Keratinocyte (primary cell): Measurements from ENCODE around the gene GTF3C4. TPM values are rescaled to one million over a fixed set of nuclear protein-coding genes. Genes with fewer than 3 reads are reported as not detected.

Source experiments
- DNase-seq: peaks from one replicate; pipeline ENCODE4 v3.0.0-alpha.2; 2011; ENCODE audit warnings: low read depth, missing footprints, low spot score
- FAIRE-seq: peaks from 2 replicates; lab custom pipeline; 2011; peaks lifted over from hg19 to GRCh38; lab: Jason Lieb, UNC
- H2AFZ ChIP-seq: 2 replicates; pipeline ENCODE4 v1.6.0; 2012; ENCODE audit warnings: low read length, control low read depth, inconsistent platforms; ENCODE audit not compliant: control insufficient read depth
- H3K27ac ChIP-seq: 2 replicates; pipeline ENCODE4 v1.5.1; 2011; ENCODE audit warnings: low read length; ENCODE audit not compliant: control insufficient read depth, insufficient read depth
- H3K27me3 ChIP-seq: 3 replicates; pipeline ENCODE4 v1.6.0; 2011; ENCODE audit warnings: low read length; ENCODE audit not compliant: control insufficient read depth, insufficient read depth; ENCODE audit errors: extremely low read depth
- H3K36me3 ChIP-seq, 2 experiments: 2 replicates in 1 of 2; 3 replicates in 1 of 2; pipeline ENCODE4 v1.5.1; 2011; ENCODE audit warnings: low read length in 2 of 2, mild to moderate bottlenecking in 1 of 2; ENCODE audit not compliant: control insufficient read depth in 2 of 2, insufficient read depth in 2 of 2; ENCODE audit errors: extremely low read depth in 1 of 2
- H3K4me1 ChIP-seq: 3 replicates; pipeline ENCODE4 v1.5.1; 2011; ENCODE audit warnings: low read length; ENCODE audit not compliant: control insufficient read depth, insufficient read depth; ENCODE audit errors: extremely low read depth
- H3K4me2 ChIP-seq: 3 replicates; pipeline ENCODE4 v1.6.0; 2011; ENCODE audit warnings: low read depth, low read length; ENCODE audit not compliant: control insufficient read depth, insufficient read depth; ENCODE audit errors: extremely low read depth
- H3K4me3 ChIP-seq, 3 experiments: fragments of 200-600 bp in 1 of 3; sonication (generic) in 1 of 3; 2 replicates in 2 of 3; 3 replicates in 1 of 3; pipeline ENCODE4 v1.5.1; 2011 to 2016; ENCODE audit warnings: low read length in 3 of 3, mild to moderate bottlenecking in 3 of 3, control low read depth in 2 of 3, inconsistent platforms in 1 of 3, low read depth in 1 of 3, mixed read lengths in 1 of 3, mixed run types in 1 of 3, moderate library complexity in 1 of 3; ENCODE audit not compliant: control insufficient read depth in 2 of 3, insufficient read depth in 2 of 3; ENCODE audit errors: extremely low read depth in 1 of 3
- H3K79me2 ChIP-seq: 2 replicates; pipeline ENCODE4 v1.6.0; 2012; ENCODE audit warnings: low read length; ENCODE audit not compliant: control insufficient read depth, insufficient read depth
- H3K9ac ChIP-seq: 3 replicates; pipeline ENCODE4 v1.6.0; 2011; ENCODE audit warnings: low read length; ENCODE audit not compliant: control insufficient read depth, insufficient read depth; ENCODE audit errors: extremely low read depth
- H3K9me1 ChIP-seq: 3 replicates; pipeline ENCODE4 v1.6.0; 2011; ENCODE audit warnings: low read length; ENCODE audit not compliant: control insufficient read depth, insufficient read depth; ENCODE audit errors: extremely low read depth
- H3K9me3 ChIP-seq: 2 replicates; pipeline ENCODE4 v1.5.1; 2012; ENCODE audit warnings: low read depth, low read length; ENCODE audit not compliant: control insufficient read depth
- H4K20me1 ChIP-seq: 3 replicates; pipeline ENCODE4 v1.6.0; 2011; ENCODE audit warnings: low read length; ENCODE audit not compliant: control insufficient read depth, insufficient read depth; ENCODE audit errors: extremely low read depth
- EZH2 ChIP-seq: IDR thresholded peaks from one replicate; pipeline ENCODE4 v1.6.1; 2012; ENCODE audit warnings: inconsistent platforms, mild to moderate bottlenecking, low read length, moderate library complexity
- dilution Hi-C: fragments of 300-500 bp; cut with MboI; formaldehyde crosslinking; loops from one replicate; pipeline ENCODE4 v1.7.0; 2020; ENCODE audit warnings: low sequenced_read_pairs; ENCODE audit not compliant: extremely low pct_ligation_motif_present
- polyA plus RNA-seq, 5 experiments: library from polyadenylated mRNA; depleted of rRNA in 3 of 5; stranded (reverse) in 3 of 5; stranded (forward) in 1 of 5; unstranded in 1 of 5; fragments of >200 nt; gene quantifications; 1 replicate in 1 of 5; 2 replicates in 3 of 5; 3 replicates in 1 of 5; pipeline versions ENCODE4 v1.2.1 to v1.2.3, GENCODE V29; 2011 to 2012; ENCODE audit warnings: missing spikeins in 2 of 5, low read depth in 1 of 5, low replicate concordance in 1 of 5
- TF ChIP-seq, protein P1 (sequence below), 3 experiments: IDR thresholded peaks in 1 of 3; conservative IDR thresholded peaks in 1 of 3; optimal IDR thresholded peaks in 1 of 3; 2 replicates in 2 of 3; 3 replicates in 1 of 3; pipeline versions ENCODE3 to v1.5.1; 2011; ENCODE audit warnings: low read length in 3 of 3, mild to moderate bottlenecking in 3 of 3, moderate library complexity in 2 of 3, control low read depth in 1 of 3, inconsistent platforms in 1 of 3; ENCODE audit not compliant: insufficient read depth in 2 of 3; ENCODE audit errors: extremely low read depth in 1 of 3

The GTF3C4 gene
- polyA plus RNA-seq, 1 donor (not counting 4 experiments of a cell fraction or from before 2014, with no cell fraction given), result 7.7 TPM

DNA sequence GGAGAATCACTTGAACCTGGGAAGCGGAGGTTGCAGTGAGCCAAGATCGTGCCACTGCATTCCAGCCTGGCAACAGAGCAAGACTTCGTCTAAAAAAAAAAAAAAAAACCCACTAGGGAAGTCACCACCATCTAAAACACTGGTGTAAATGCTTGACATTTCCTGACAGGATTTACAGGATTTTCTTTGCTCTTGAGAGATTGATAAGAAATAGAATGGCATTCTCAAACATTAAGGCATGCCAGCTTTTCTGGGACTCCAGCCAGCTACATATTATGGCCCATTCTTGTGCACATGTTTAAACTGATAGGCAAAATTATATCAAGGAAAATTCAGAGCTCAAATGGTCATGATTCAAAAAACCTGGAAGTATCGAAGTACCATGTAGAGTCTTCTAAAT lies 28.7 kb downstream of the GTF3C4 start:
- Histone ChIP-seq H3K27ac (no peak overlapping the region), H3K9me3 (no peaks in the 10 kb centered on the region), H3K9ac (no peak overlapping the region), H2AFZ (no peak overlapping the region), H4K20me1 (no peaks in the 10 kb centered on the region), H3K36me3 (no peaks in the 10 kb centered on the region), H3K4me2 (no peak overlapping the region), H3K4me1 (no peaks in the 10 kb centered on the region), H3K79me2 (no peaks in the 10 kb centered on the region), H3K9me1 (no peaks in the 10 kb centered on the region), H3K4me3 (no peak overlapping the region), H3K27me3 (no peaks in the 10 kb centered on the region)
- no peak for FAIRE-seq
- TF ChIP-seq, protein P1, sequence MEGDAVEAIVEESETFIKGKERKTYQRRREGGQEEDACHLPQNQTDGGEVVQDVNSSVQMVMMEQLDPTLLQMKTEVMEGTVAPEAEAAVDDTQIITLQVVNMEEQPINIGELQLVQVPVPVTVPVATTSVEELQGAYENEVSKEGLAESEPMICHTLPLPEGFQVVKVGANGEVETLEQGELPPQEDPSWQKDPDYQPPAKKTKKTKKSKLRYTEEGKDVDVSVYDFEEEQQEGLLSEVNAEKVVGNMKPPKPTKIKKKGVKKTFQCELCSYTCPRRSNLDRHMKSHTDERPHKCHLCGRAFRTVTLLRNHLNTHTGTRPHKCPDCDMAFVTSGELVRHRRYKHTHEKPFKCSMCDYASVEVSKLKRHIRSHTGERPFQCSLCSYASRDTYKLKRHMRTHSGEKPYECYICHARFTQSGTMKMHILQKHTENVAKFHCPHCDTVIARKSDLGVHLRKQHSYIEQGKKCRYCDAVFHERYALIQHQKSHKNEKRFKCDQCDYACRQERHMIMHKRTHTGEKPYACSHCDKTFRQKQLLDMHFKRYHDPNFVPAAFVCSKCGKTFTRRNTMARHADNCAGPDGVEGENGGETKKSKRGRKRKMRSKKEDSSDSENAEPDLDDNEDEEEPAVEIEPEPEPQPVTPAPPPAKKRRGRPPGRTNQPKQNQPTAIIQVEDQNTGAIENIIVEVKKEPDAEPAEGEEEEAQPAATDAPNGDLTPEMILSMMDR (optimal IDR thresholded peaks at IDR 0.05 in 1 of 3, IDR thresholded peaks at IDR 0.05 in 1 of 3, conservative IDR thresholded peaks at IDR 0.05 in 1 of 3; ENCODE audit: extremely low read depth in 1 of 3, insufficient read depth in 2 of 3, low read length in 3 of 3), result no peak
- no peak for TF ChIP-seq EZH2
- dilution Hi-C loops, result no loop called here
- no peak for DNase-seq

DNA sequence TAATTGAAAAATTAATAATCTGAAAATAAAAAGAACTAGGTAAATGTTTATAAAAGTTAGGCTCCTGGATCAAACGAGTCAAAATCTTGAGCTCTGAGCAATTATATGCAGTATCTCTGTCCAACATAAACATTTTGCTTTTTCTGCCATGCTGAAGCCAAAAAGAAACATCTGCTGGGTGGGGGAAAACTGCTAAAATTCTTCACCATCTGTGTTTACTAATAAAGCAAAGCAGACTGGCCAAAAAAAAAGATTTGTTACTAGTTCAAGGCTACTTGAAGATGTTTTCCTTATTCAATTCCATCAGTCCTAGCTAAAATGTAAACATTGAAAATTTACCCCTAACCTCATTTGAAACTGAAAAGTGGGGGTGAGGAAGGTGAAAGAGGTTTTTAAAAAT lies 29.7 kb downstream of the GTF3C4 start:
- no peaks in the 10 kb centered on the region for H3K9me3 ChIP-seq
- H3K4me1 ChIP-seq, result no peaks in the 10 kb centered on the region
- H3K4me3 ChIP-seq, result no peak overlapping the region
- H3K9ac ChIP-seq, result no peak overlapping the region
- H2AFZ ChIP-seq, result no peak overlapping the region
- no peak overlapping the region for H3K4me2 ChIP-seq
- H3K27me3 ChIP-seq, result no peaks in the 10 kb centered on the region
- no peak for DNase-seq
- H3K36me3 ChIP-seq, result no peaks in the 10 kb centered on the region
- H3K9me1 ChIP-seq, result no peaks in the 10 kb centered on the region
- FAIRE-seq, result no peak
- no peak overlapping the region for H3K27ac ChIP-seq
- no peaks in the 10 kb centered on the region for H3K79me2 ChIP-seq
- dilution Hi-C loops, result no loop called here
- no peaks in the 10 kb centered on the region for H4K20me1 ChIP-seq
- TF ChIP-seq EZH2, result no peak
- TF ChIP-seq, protein P1 (optimal IDR thresholded peaks at IDR 0.05 in 1 of 3, IDR thresholded peaks at IDR 0.05 in 1 of 3, conservative IDR thresholded peaks at IDR 0.05 in 1 of 3; ENCODE audit: extremely low read depth in 1 of 3, insufficient read depth in 2 of 3, low read length in 3 of 3), result no peak
